Suppressor macrophage treated with lipopolysaccharide for 1 hour (primary cell): ENCODE results near the gene ALKBH6.
A peak's percentile ranks its signal among the peaks of the same experiment; 100 is the strongest.

Experiments used
- DNase-seq, 3 donors: peaks; one replicate each; pipeline ENCODE4 v3.0.0-alpha.2; 2020 to 2022

Gene ALKBH6

DNA sequence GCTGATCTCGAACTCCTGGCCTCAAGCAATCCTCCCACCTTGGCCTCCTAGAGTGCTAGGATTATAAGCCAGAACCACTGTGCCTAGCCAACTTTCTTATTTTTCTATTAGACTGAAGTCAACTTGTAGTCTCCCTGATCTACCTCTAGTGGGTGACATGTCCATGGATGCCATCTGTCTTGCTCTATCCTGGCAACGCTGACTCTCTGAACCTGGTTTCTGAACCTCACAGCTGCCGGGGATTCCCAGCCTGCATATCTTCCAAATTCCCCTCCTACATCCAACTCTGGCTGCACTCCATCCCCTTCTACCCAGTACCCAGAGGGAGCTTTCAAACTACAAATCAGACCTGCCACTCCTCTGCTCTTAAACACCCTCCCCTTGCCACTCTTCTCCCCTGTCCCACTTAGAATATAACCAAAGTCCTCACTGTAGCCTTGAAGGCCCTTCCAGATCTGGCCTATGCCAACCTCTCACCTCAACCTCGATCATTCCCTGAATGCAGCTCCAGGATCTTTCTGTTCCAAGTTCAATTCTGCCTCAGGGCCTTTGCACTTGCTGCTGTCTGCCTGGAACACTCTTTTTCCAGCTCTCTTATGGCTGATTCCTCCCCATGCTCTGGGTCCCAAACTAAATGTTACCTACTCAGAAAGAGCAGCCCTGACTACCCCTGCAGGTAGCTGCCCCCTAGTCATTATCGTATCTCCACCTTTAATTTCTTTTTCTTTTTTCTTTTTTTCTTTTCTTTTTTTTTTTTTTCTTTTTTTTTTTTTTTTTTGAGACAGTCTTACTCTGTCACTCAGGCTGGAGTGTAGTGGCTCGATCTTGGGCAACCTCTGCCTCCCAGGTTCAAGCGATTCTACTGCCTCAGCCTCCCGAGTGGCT lies 16.5 kb upstream of the ALKBH6 start:
- DNase-seq, result peak; percentile 39 to 55 (median 55)

DNA sequence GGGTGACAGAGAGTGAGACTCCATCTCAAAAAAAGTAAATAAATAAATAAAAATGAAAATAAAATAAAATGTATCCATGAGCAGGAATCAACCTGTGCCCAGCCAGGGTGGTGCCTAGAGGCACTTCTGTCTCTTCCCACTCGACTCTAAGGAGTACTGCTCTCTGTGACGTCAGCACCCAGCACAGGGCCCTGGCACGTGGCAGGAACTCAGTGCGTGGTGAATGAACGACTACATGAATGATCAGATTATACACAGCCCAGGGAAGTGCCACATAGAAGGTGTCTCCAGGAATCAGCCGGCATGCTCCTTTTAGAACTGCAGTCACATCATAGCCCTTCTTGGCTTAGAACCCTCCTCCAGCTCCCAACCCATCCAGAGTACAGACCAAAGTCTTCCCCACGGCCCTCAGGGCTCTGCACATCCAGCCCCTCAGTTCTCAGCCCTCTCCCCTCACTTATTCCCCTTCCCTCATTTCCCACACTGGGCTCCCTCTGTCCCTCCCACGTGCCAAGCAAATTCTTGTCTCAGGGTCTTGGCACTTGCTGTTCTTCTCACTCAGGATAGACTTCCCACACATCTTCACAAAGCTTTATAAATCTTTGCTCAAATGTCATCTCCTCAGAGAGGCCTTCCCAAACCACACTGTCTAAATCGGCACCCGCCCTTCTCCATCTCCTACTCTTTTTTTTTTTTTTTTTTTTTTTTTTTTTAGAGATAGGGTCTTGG lies 14.5 kb upstream of the ALKBH6 start:
- DNase-seq, result no peak

DNA sequence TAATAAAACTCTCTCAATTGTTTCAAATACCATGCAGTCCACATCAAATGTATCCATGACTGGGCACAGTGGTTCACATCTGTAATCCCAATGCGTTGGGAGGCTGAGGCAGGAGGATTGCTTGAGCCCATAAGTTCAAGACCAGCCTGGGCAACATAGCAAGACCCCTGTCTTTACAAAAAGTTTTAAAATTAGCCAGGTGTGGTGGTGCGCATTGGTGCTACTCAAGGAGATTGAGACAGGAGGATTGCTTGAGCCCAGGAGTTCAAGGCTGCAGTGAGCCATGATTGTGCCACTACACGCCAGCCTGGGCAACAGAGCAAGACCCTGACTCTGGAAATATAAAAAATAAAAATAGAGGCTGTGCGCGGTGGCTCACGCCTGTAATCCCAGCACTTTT lies 13.7 kb upstream of the ALKBH6 start:
- DNase-seq, result no peak

- DNase-seq, result no peak
Measured at GRCh38 chr19:36026091-36026876, 12.3 kb upstream of the ALKBH6 start.

DNA sequence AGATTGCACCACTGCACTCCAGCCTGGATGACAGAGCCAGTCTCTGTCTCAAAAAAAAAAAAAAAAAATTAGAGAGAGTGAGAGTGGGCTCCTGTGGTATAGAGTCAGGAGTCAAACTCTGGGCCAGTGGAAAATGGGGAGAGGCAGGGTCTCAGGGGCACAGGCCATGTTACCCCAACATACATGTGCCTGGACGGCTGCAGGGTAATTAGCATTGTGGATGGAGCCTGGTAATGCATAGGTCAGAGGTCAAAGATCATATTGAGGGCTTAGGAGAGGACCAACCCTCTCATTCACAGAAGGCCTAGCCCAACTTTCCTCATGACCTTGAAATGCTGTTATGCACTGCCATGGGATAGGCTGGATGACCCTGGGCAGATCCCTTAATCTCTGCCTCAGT lies 11.5 kb upstream of the ALKBH6 start:
- no peak for DNase-seq

GRCh38 chr19:36023432-36023831 lies 9.4 kb upstream of the ALKBH6 start:
- DNase-seq, result no peak

DNA sequence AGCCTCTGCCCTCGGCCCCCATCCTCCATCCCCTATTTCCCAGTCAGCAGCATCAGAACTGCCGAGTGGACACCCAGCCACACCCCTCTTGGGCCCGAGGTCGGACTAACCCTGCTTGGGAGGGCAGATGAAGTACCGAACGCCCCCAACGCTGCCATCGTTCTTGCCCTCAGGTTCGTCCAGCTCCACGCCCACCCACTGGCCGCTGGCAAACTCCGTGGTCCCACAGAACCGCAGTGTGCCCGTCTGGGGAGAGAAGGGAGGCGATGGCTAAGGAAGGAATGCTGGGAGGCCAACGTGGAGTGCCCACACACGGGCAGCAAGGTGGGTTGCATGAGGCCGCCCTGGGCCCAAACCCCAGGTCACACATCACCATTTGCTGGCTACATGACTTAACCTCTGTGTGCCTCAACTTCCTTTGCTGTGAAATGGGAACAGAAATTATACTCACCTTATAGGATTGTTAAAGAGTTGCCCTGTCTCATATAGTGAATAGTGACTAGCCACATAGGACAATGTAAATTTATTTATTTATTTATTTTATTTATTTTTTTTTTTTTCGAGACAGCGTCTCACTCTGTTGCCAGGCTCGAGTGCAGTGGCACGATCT lies 5.2 kb upstream of the ALKBH6 start:
- no peak for DNase-seq

DNA sequence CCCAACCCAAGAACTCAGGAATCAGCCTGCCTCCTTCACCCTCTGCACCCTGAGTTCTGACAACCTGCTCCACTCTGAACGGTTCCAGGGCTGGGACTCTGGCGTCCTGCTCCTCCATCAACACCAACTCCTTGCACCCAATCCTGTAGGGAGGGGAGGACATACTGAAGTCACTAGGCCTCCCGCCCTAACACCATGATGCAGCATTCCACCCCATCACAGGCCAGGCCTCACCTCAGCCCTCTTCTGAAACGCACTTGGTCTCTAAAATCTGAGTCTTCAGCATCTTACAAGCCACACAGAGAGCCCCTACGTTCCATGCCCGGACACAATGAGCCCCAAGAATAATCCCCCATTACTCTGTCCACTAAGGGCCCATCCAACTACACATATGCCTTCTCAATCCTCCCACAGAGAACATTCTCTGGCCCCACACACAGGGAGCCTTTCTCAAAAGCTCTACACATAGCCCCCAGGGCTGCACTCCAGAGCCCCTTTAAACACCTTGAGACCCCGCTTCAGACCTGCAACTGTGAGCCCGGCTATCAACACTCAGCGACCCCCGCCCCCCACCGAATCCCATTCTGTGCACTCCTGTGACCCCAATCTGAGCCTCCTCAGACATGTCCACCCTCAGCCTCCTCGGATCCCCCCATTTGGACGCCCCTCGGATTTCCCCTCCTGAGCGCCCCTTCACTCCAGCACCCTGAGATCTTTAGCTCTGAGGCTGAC lies 567 bp downstream of the ALKBH6 start:
- DNase-seq, result no peak

- DNase-seq, result no peak
Measured at GRCh38 chr19:36010402-36010801, 3.6 kb downstream of the ALKBH6 start.

DNA sequence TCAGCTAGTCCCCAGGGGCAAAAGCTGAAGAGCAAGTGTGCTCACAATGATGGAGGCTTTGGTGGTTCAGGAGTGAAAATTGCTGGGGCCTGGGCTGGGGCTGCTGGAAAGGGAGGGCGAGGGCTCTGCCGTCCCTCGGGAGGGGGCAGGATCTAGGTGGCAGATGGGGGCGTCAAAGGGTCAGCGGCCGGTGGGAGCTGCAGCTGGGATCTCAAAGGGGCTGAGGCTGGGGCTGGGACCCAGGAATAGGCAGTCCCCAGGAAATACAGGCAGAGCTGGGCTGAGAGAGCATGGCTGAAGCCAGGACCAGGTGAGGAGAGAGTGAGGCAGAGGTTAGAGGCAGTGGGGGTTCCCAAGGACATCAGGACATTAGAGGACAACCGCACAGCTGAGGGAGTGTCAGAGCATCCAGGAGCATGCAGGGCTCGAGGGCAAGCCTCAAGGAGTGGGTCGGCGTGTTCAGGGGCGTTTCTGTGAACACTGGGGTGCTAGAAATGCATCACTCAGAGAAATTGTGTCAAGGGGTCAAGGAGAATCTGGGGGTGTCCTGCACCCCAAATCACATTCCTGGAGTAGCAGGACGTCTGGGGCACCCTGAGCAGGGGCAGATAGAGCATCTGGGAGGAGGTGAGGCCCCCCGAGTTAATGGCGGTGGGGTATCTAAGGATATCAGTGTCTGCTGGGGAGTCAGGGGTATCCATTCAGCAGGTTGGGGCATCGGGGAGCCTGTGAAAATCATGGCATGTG lies 4.2 kb downstream of the ALKBH6 start:
- DNase-seq, result no peak

- DNase-seq, result peak; percentile 56 to 81 (median 68)
Measured at GRCh38 chr19:36009220-36009619, 4.8 kb downstream of the ALKBH6 start.

- no peak for DNase-seq
Measured at GRCh38 chr19:36008336-36008978, 5.6 kb downstream of the ALKBH6 start, which contains the start of gene SYNE4. TSS of gene SYNE4 (minus strand) at chr19:36008813. CDS start at chr19:36008681, 132 bp downstream.

GRCh38 chr19:36006955-36007354 lies 7.1 kb downstream of the ALKBH6 start:
- no peak for DNase-seq

DNA sequence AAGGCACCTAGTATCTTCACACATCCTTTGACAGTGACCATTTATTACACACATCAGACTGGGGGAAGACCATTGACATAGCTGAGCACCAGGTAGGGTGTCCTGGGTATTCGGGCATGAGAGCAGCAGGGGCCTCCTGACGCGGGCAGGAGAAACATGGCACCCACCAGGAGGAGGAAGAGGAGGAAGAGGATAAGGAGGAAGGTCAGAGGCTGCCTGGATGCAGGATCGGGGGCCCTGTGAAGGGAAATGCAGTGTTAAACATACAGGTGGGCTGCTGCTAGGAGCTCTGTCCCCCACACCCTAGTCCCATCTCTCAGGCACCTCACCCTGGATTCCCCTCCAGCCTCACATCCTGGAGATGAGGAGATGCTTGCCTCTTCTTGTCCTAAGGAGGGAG lies 10.7 kb downstream of the ALKBH6 start:
- DNase-seq, result no peak

DNA sequence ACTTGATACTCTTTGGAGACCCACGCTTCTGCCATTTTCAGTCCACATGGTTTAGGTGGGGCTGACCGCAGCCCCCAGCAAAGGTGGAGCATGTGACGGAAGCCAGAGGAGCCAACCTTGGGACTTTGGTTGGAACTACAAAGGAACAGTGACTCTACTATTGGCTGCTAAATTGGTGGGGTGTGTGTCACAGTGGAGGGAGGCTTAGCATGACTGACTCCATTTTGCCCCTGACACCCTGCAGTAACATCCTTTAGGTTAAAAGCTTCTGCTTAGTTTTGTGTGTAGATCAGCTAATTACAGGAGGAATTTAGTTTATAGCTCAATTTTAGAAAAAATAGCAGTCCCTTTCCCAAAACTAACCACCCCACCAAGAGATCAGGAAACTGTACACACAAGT lies 12.4 kb downstream of the ALKBH6 start:
- no peak for DNase-seq

GRCh38 chr19:35996777-35997176 lies 17.2 kb downstream of the ALKBH6 start:
- no peak for DNase-seq

DNA sequence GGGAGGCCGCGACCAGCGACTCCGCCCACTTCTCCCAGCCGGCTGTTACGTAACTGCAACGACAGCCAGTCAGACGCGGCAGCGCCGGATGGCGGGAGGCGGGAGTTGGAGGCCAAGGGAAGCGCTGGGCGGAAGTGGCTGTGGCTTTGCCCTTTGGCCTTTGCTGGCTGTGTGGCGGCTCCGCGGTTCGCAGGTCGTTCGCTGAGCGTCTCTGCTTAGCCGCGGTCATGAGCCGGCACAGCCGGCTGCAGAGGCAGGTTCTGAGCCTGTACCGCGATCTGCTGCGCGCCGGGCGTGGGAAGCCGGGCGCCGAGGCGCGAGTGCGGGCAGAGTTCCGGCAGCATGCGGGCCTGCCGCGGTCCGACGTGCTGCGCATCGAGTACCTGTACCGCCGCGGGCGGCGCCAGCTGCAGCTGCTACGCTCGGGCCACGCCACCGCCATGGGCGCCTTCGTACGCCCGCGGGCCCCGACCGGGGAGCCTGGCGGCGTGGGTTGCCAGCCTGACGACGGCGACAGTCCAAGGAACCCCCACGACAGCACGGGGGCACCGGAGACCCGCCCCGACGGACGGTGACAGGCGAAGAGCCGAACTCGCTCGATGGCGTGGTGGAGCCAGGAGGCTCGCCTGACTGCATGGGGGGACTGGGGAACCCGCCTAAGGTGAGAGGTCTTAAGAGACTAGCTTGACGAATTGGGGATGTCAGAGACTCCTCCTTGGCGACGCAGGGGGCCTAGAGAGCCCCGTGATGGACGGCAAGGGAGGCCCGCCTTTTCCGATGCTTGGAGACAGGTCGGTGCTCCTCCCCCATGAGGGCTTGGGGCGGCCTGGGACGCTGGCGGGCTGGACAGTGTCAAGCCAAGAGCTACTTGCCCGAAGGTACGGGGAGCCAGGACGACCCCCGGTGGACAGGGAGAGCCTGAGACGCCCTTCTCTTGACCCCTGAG lies 18.7 kb downstream of the ALKBH6 start, which contains the start of gene SDHAF1:
SDHAF1 (plus strand) TSS at position 141 of the 946 bp plus-strand sequence; CDS start at position 228, 87 bp downstream.
- peak; percentile 98 for DNase-seq

GRCh38 chr19:35993923-35994598 lies 20.0 kb downstream of the ALKBH6 start:
- peak in 2 of 3 donors; percentile 3 to 17 for DNase-seq
